GM12878 (cell line): ENCODE data around the gene RABEP1.

Experiments used
- ATF3 ChIP-seq: IDR thresholded peaks from 2 replicates; pipeline ENCODE4 v1.6.1; 2011; ENCODE audit warnings: low read depth, mild to moderate bottlenecking, low read length, moderate library complexity, borderline replicate concordance; ENCODE audit errors: extremely low read depth
- CBX5 ChIP-seq: sonication (generic); IDR thresholded peaks from 2 replicates; pipeline ENCODE4 v1.6.1; 2016; ENCODE audit warnings: low read depth, moderate library complexity, mild to moderate bottlenecking, inconsistent platforms
- CTCF ChIP-seq, 3 experiments: IDR thresholded peaks in 2 of 3; conservative IDR thresholded peaks in 1 of 3; 2 replicates each; pipeline ENCODE4 v1.5.1; 2011; ENCODE audit warnings: low read depth in 3 of 3, low read length in 3 of 3, mild to moderate bottlenecking in 3 of 3, control low read depth in 2 of 3, moderate library complexity in 2 of 3, inconsistent platforms in 1 of 3, mixed read lengths in 1 of 3; ENCODE audit not compliant: control insufficient read depth in 2 of 3, insufficient read depth in 1 of 3; ENCODE audit errors: extremely low read depth in 1 of 3
- PAX5 ChIP-seq: IDR thresholded peaks from 2 replicates; pipeline ENCODE4 v1.6.1; 2011; ENCODE audit warnings: low read depth, low read length, borderline replicate concordance
- POLR2A ChIP-seq: IDR thresholded peaks from 2 replicates; pipeline ENCODE4 v1.6.1; 2011; ENCODE audit warnings: low read depth, mild to moderate bottlenecking, low read length
- POLR2AphosphoS5 ChIP-seq: IDR thresholded peaks from 2 replicates; pipeline ENCODE4 v1.6.1; 2011; ENCODE audit warnings: mild to moderate bottlenecking, low read length, inconsistent platforms
- RCOR1 ChIP-seq: conservative IDR thresholded peaks from 2 replicates; pipeline ENCODE4 v1.6.1; 2012; ENCODE audit warnings: low read depth, low read length, improper control_type of control experiment
- RFX5 ChIP-seq: IDR thresholded peaks from 2 replicates; pipeline ENCODE4 v1.6.1; 2011; ENCODE audit warnings: low read depth, low read length, improper control_type of control experiment
- SMC3 ChIP-seq: IDR thresholded peaks from 2 replicates; pipeline ENCODE4 v1.6.1; 2011; ENCODE audit warnings: low read length, improper control_type of control experiment, borderline replicate concordance
- YY1 ChIP-seq: IDR thresholded peaks from 2 replicates; pipeline ENCODE4 v1.6.1; 2011; ENCODE audit warnings: low read depth, mild to moderate bottlenecking, low read length

DNA sequence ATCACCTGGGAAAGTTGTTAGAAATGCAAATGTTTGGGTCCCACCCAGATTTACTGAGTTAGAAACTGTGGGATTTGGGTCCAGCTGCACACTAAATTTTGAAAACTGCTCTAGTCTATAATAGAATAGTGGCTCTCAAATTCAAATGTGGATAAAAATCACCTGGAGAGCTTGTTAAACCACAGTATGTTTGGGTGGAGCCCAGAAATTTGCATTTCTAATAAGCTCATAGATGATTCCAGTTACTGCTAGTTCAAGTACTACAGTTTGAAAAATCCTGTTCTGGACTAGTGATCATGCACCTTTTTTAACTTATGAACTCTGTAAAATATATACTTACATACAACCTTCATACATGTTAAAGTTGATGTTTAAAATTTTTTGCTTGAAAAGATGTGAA lies 27.8 kb downstream of the RABEP1 start:
- TF ChIP-seq RFX5 (no peak), CBX5 (no peak), YY1 (no peak), CTCF (IDR thresholded peaks at IDR 0.05 in 2 of 3, conservative IDR thresholded peaks at IDR 0.05 in 1 of 3; ENCODE audit: control insufficient read depth in 2 of 3, extremely low read depth in 1 of 3, insufficient read depth in 1 of 3, low read depth in 3 of 3, low read length in 3 of 3) (no peak), RCOR1 (no peak), POLR2AphosphoS5 (no peak), PAX5 (no peak), ATF3 (no peak), SMC3 (no peak), POLR2A (no peak)
